HepG2 (cell line): ENCODE results near the gene EIF2S2. TPM values are rescaled to one million over a fixed set of nuclear protein-coding genes. Genes with fewer than 3 reads are reported as not detected.

Experiments
- ATF7-NPFF ChIP-seq: sonication (generic); formaldehyde crosslinking; IDR thresholded peaks from 2 replicates; pipeline ENCODE4 v1.8.1; 2023; ENCODE audit warnings: mild to moderate bottlenecking, low read depth, missing genetic modification reagents, moderate library complexity
- CC2D1A ChIP-seq: sonication (generic); formaldehyde crosslinking; IDR thresholded peaks from 2 replicates; pipeline ENCODE4 v1.8.1; 2023; ENCODE audit warnings: mild to moderate bottlenecking, missing genetic modification reagents
- DNMT3B ChIP-seq: conservative IDR thresholded peaks from 2 replicates; pipeline ENCODE4 v1.6.1; 2016; ENCODE audit warnings: missing biosample characterization, control low read depth
- FOXK2 ChIP-seq: fragments of 450-650 bp; IDR thresholded peaks from 2 replicates; pipeline ENCODE4 v1.6.1; 2016
- HDAC2 ChIP-seq: sonication (generic); formaldehyde crosslinking; IDR thresholded peaks from 2 replicates; pipeline ENCODE4 v1.4.0; 2020; ENCODE audit warnings: missing genetic modification reagents
- IRF2 ChIP-seq: IDR thresholded peaks from 2 replicates; pipeline ENCODE4 v1.6.1; 2018; ENCODE audit warnings: missing genetic modification reagents, missing compliant biosample characterization
- KIAA2018 ChIP-seq: sonication (generic); formaldehyde crosslinking; IDR thresholded peaks from 2 replicates; pipeline ENCODE4 v1.5.0; 2020; ENCODE audit warnings: mild to moderate bottlenecking, missing genetic modification reagents, borderline replicate concordance
- MLX ChIP-seq: IDR thresholded peaks from 2 replicates; pipeline ENCODE4 v1.6.1; 2016
- NKX3-1 ChIP-seq: sonication (generic); formaldehyde crosslinking; IDR thresholded peaks from 2 replicates; pipeline ENCODE4 v1.5.0; 2020; ENCODE audit warnings: missing genetic modification reagents
- PAXIP1 ChIP-seq: sonication (generic); formaldehyde crosslinking; conservative IDR thresholded peaks from 2 replicates; pipeline ENCODE4 v1.4.0; 2020; ENCODE audit warnings: mild to moderate bottlenecking, missing genetic modification reagents, moderate library complexity
- SAFB2 ChIP-seq: sonication (generic); formaldehyde crosslinking; IDR thresholded peaks from 2 replicates; pipeline ENCODE4 v1.5.1; 2020; ENCODE audit warnings: missing genetic modification reagents, low read depth, mild to moderate bottlenecking, borderline replicate concordance
- WIZ ChIP-seq: sonication (generic); formaldehyde crosslinking; IDR thresholded peaks from 2 replicates; pipeline ENCODE4 v1.5.1; 2020; ENCODE audit warnings: mild to moderate bottlenecking, missing genetic modification reagents
- ZBTB3 ChIP-seq: sonication (generic); formaldehyde crosslinking; IDR thresholded peaks from 2 replicates; pipeline ENCODE4 v1.4.0; 2020; ENCODE audit warnings: low read depth, mild to moderate bottlenecking, moderate library complexity, missing genetic modification reagents, borderline replicate concordance
- ZNF883 ChIP-seq: sonication (generic); formaldehyde crosslinking; IDR thresholded peaks from 2 replicates; pipeline ENCODE4 v1.5.1; 2020; ENCODE audit warnings: mild to moderate bottlenecking, missing genetic modification reagents; ENCODE audit errors: not compliant biosample characterization
- polyA plus RNA-seq, 8 experiments: library from polyadenylated mRNA; depleted of rRNA in 3 of 8; stranded (reverse) in 7 of 8; unstranded in 1 of 8; fragments of >200 nt; fragmentation: Illumina TruSeq in 4 of 8; extraction: Trizol in 4 of 8; gene quantifications; 2 replicates each; pipeline versions ENCODE4 v1.2.1 to v1.2.3, GENCODE V29; 2011 to 2016; ENCODE audit warnings: low read depth in 4 of 8, missing spikeins in 1 of 8, mixed read lengths in 1 of 8; ENCODE audit not compliant: insufficient read depth in 1 of 8
- total RNA-seq, 5 experiments: library from RNA; depleted of rRNA; stranded (reverse); fragments of >200 nt; fragmentation: Illumina TruSeq; extraction: Trizol; gene quantifications; 2 replicates each; pipeline ENCODE4 v1.2.3, GENCODE V29; 2016; ENCODE audit warnings: low read depth in 1 of 5
- TF ChIP-seq, protein P1 (sequence below): sonication (generic); formaldehyde crosslinking; IDR thresholded peaks from 2 replicates; pipeline ENCODE4 v1.5.1; 2020; ENCODE audit warnings: mild to moderate bottlenecking, missing genetic modification reagents, moderate library complexity

Gene EIF2S2
- total and polyA plus RNA-seq, 2 of the 13 experiments (the other 11 are each of a cell fraction or from before 2014, with no cell fraction given): 126 to 213 TPM

DNA sequence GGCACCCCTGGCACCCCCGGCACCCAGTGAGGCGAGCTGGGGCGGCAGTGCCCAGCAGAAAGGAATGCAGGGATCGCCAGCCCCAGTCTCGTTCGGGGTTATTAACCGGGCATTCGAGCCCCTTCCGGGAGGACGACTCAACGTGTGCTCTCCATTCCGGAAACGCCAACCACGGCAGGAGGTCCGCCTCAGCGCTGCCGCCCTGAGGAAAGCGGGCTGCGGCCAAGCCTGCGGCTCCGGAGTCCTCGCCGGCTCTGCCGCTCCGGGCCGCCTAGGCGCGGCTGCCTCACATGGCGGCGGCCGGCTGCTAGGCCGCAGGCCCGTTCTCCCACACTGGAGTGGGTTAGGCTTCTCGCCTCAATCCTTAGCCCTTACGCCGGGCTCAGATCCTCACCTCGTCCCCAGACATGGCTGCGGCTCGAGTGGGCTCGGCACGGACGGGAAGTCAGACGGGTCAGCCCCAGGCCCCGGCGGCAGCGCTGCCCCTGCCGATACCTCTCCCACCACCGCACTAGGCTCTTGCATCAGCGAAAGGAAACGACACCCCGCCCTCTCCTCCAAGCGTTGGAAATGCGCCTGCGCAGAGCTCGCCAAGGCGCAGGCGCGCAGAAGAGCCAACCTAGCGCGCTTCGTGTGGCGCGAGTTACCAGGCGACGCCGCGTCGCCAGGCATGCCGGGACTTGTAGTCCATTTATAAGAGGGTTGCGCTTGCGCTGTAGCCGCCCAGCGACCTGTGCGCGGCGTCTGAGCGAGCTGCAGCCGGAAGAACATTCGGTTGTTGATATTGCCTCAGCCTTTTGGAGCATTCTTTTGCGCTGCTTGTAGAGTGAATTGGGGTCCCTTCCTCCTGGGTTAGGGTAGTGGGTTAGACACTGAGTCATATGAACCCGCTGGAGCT is at the start of gene EIF2S2 (continued):
- TF ChIP-seq KIAA2018 (peak; percentile 51; the same call in 1 of the 2 replicates), ATF7-NPFF (CRISPR knock-in tag) (peak; percentile 99), FOXK2 (peak; percentile 95), WIZ (CRISPR knock-in tag) (peak; percentile 98), SAFB2 (CRISPR knock-in tag) (peak; percentile 100), IRF2 (CRISPR knock-in tag) (peak; percentile 99), DNMT3B (CRISPR knock-in tag) (no peak; the same call in 1 of the 2 replicates), ZBTB3 (peak; percentile 95), HDAC2 (CRISPR knock-in tag) (peak; percentile 63), PAXIP1 (peak; percentile 62), CC2D1A (CRISPR knock-in tag) (peak; percentile 94; the same call in 1 of the 2 replicates), NKX3-1 (CRISPR knock-in tag) (peak; percentile 91), MLX (peak; percentile 32; the same call in 1 of the 2 replicates), ZNF883 (CRISPR knock-in tag) (peak; percentile 99)
- TF ChIP-seq, protein P1, sequence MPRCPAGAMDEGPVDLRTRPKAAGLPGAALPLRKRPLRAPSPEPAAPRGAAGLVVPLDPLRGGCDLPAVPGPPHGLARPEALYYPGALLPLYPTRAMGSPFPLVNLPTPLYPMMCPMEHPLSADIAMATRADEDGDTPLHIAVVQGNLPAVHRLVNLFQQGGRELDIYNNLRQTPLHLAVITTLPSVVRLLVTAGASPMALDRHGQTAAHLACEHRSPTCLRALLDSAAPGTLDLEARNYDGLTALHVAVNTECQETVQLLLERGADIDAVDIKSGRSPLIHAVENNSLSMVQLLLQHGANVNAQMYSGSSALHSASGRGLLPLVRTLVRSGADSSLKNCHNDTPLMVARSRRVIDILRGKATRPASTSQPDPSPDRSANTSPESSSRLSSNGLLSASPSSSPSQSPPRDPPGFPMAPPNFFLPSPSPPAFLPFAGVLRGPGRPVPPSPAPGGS (CRISPR knock-in tag): peak; percentile 98
